IMR-90 (cell line): ENCODE results near the gene CLEC16A. TPM values are rescaled to one million over a fixed set of nuclear protein-coding genes. Genes with fewer than 3 reads are reported as not detected.

Experiments
- ATAC-seq: fragments of 200-7000 bp; cut with Tn5 transposase; 2 replicates; pipeline ENCODE4 v1.9.1; 2020; ENCODE audit warnings: low read depth, mild to moderate bottlenecking, moderate library complexity
- BruUV-seq: library from RNA; stranded (reverse); fragments of 400-500 nt; replicated peaks from 2 replicates; lab custom pipeline; 2021; lab: Mats Ljungman, UMichigan
- CTCF ChIA-PET: fragments of 300-600 bp; formaldehyde crosslinking; extraction: SDS; loops from one replicate; lab custom pipeline; 2021; ENCODE audit warnings: antibody characterized with exemption; lab: Yijun Ruan, JAX
- POLR2A ChIA-PET: fragments of 300-600 bp; sonication (Branson Sonifier 250); formaldehyde crosslinking; loops from one replicate; lab custom pipeline; 2022; ENCODE audit warnings: antibody characterized with exemption; ENCODE audit not compliant: unreplicated experiment; lab: Charles Lee
- DNase-seq: peaks from one replicate; pipeline ENCODE4 v3.0.0; 2013
- H2AFZ ChIP-seq: replicated peaks from 2 replicates; pipeline ENCODE3; 2013; ENCODE audit warnings: low read length, mild to moderate bottlenecking; ENCODE audit not compliant: poor library complexity
- H2AK5ac ChIP-seq: 2 replicates; pipeline ENCODE4 v1.6.1; 2013; ENCODE audit warnings: low read depth, low read length, inconsistent platforms
- H2AK9ac ChIP-seq: replicated peaks from 2 replicates; pipeline ENCODE3; 2013; ENCODE audit warnings: mild to moderate bottlenecking, low read depth, low read length, moderate library complexity; ENCODE audit not compliant: poor library complexity
- H2BK120ac ChIP-seq: 2 replicates; pipeline ENCODE4 v1.6.1; 2013; ENCODE audit warnings: low read depth, low read length, inconsistent platforms
- H2BK15ac ChIP-seq: 3 replicates; pipeline ENCODE4 v1.6.1; 2013; ENCODE audit warnings: low read depth, low read length, inconsistent platforms
- H2BK20ac ChIP-seq: 2 replicates; pipeline ENCODE4 v1.6.1; 2013; ENCODE audit warnings: low read depth, mild to moderate bottlenecking, inconsistent platforms, low read length, moderate library complexity
- H2BK5ac ChIP-seq: 2 replicates; pipeline ENCODE4 v1.6.1; 2013; ENCODE audit warnings: mild to moderate bottlenecking, low read depth, low read length, inconsistent platforms; ENCODE audit not compliant: poor library complexity, severe bottlenecking
- H3K14ac ChIP-seq: replicated peaks from 2 replicates; pipeline ENCODE4 v1.6.1; 2013; ENCODE audit warnings: low read depth, low read length, inconsistent platforms
- H3K18ac ChIP-seq: 2 replicates; pipeline ENCODE4 v1.6.1; 2013; ENCODE audit warnings: low read depth, low read length, control low read depth
- H3K23ac ChIP-seq: 2 replicates; pipeline ENCODE4 v1.6.1; 2013; ENCODE audit warnings: low read depth, low read length, inconsistent platforms
- H3K27ac ChIP-seq: 2 replicates; pipeline ENCODE4 v1.5.1; 2013; ENCODE audit warnings: mild to moderate bottlenecking, control low read depth, low read length; ENCODE audit not compliant: insufficient read depth
- H3K27me3 ChIP-seq: 2 replicates; pipeline ENCODE4 v1.6.1; 2013; ENCODE audit warnings: low read length; ENCODE audit not compliant: control insufficient read depth, insufficient read depth
- H3K36me3 ChIP-seq: 2 replicates; pipeline ENCODE4 v1.6.1; 2013; ENCODE audit warnings: low read length, mixed read lengths; ENCODE audit not compliant: control insufficient read depth, insufficient read depth
- H3K4ac ChIP-seq: 2 replicates; pipeline ENCODE4 v1.6.1; 2013; ENCODE audit warnings: low read depth, low read length, inconsistent platforms
- H3K4me1 ChIP-seq: 2 replicates; pipeline ENCODE4 v1.6.1; 2013; ENCODE audit warnings: low read length, mixed read lengths; ENCODE audit not compliant: control insufficient read depth, insufficient read depth
- H3K4me2 ChIP-seq: 2 replicates; pipeline ENCODE4 v1.6.1; 2013; ENCODE audit warnings: low read depth, mild to moderate bottlenecking, control low read depth, low read length, moderate library complexity
- H3K4me3 ChIP-seq: 2 replicates; pipeline ENCODE4 v1.5.1; 2013; ENCODE audit warnings: low read depth, mild to moderate bottlenecking, control low read depth, low read length, moderate library complexity; ENCODE audit not compliant: insufficient read depth
- H3K56ac ChIP-seq: 2 replicates; pipeline ENCODE4 v1.6.1; 2013; ENCODE audit warnings: low read length, inconsistent platforms; ENCODE audit not compliant: insufficient read depth; ENCODE audit errors: extremely low read depth
- H3K79me1 ChIP-seq, 2 experiments: 2 replicates each; pipeline ENCODE4 v1.6.1; 2013; ENCODE audit warnings: low read length in 2 of 2, inconsistent platforms in 1 of 2, low read depth in 1 of 2
- H3K9ac ChIP-seq: 2 replicates; pipeline ENCODE4 v1.6.1; 2013; ENCODE audit warnings: low read depth, low read length, control low read depth
- H3K9me1 ChIP-seq: 2 replicates; pipeline ENCODE4 v1.6.1; 2013; ENCODE audit warnings: low read length, inconsistent platforms; ENCODE audit not compliant: insufficient read depth
- H3K9me3 ChIP-seq: 2 replicates; pipeline ENCODE4 v1.6.1; 2013; ENCODE audit warnings: low read length; ENCODE audit not compliant: control insufficient read depth, insufficient read depth
- H4K20me1 ChIP-seq: 2 replicates; pipeline ENCODE4 v1.6.1; 2013; ENCODE audit warnings: low read length, inconsistent platforms; ENCODE audit not compliant: insufficient read depth
- H4K5ac ChIP-seq: 2 replicates; pipeline ENCODE4 v1.6.1; 2013; ENCODE audit warnings: mild to moderate bottlenecking, low read depth, low read length, control low read depth
- H4K8ac ChIP-seq, 2 experiments: 2 replicates each; pipeline ENCODE4 v1.6.1; 2013; ENCODE audit warnings: low read depth in 2 of 2, low read length in 2 of 2, control low read depth in 1 of 2, inconsistent platforms in 1 of 2
- H4K91ac ChIP-seq: 2 replicates; pipeline ENCODE4 v1.6.1; 2013; ENCODE audit warnings: low read depth, low read length, inconsistent platforms; ENCODE audit not compliant: insufficient read depth
- CEBPB ChIP-seq: IDR thresholded peaks from 2 replicates; pipeline ENCODE4 v1.6.1; 2012; ENCODE audit warnings: low read depth, low read length, improper control_type of control experiment
- CHD1 ChIP-seq: IDR thresholded peaks from 2 replicates; pipeline ENCODE4 v1.6.1; 2012; ENCODE audit warnings: low read depth, low read length, improper control_type of control experiment
- RFX5 ChIP-seq: IDR thresholded peaks from 2 replicates; pipeline ENCODE4 v1.8.0; 2012; ENCODE audit warnings: low read depth, mild to moderate bottlenecking, low read length, moderate library complexity
- SMC3 ChIP-seq: fragments of 150-350 bp; IDR thresholded peaks from 2 replicates; pipeline ENCODE4 v1.6.1; 2016; ENCODE audit warnings: low read depth, mild to moderate bottlenecking, antibody characterized with exemption, low read length, moderate library complexity
- WGBS, 2 experiments: methylation state at CpG; one replicate each; pipeline versions ENCODE4 v1.1.5 to v1.1.7; 2013; ENCODE audit warnings: missing lambda C conversion rate in 2 of 2; ENCODE audit not compliant: insufficient read length in 1 of 2; ENCODE audit errors: extremely low coverage in 2 of 2; 5-methylcytosine and 5-hydroxymethylcytosine counted together
- dilution Hi-C: fragments of 300-500 bp; cut with HindIII; formaldehyde crosslinking; loops from one replicate; pipeline ENCODE4 v1.14.3; 2018; ENCODE audit warnings: low sequenced_read_pairs; ENCODE audit not compliant: unreplicated experiment
- in situ Hi-C: fragments of 300-500 bp; cut with MboI; formaldehyde crosslinking; loops from 3 replicates; pipeline ENCODE4 v1.14.3; 2019; ENCODE audit warnings: low sequenced_read_pairs, inconsistent platforms, mixed read lengths
- intact Hi-C: fragments of 100-400 bp; cut with micrococcal nuclease; formaldehyde crosslinking; loops from 2 replicates; pipeline ENCODE4 v1.10.0; 2022
- polyA plus RNA-seq, 3 experiments: library from polyadenylated mRNA; depleted of rRNA; stranded (reverse); fragments of >200 nt; gene quantifications; 2 replicates each; pipeline ENCODE4 v1.2.3, GENCODE V29; 2012; ENCODE audit warnings: low replicate concordance in 1 of 3
- total RNA-seq: library from RNA; depleted of rRNA; stranded (reverse); fragments of >200 nt; gene quantifications from 2 replicates; pipeline ENCODE4 v1.2.3, GENCODE V29; 2012

The CLEC16A gene
- total and polyA plus RNA-seq, 2 of the 4 experiments (the other 2 are of a cell fraction) = 15.9 to 16.5 TPM

- CTCF ChIA-PET = no interaction called here
- Histone ChIP-seq H3K36me3 (peaks cover 29% of the 10 kb centered on the region), H2AFZ (no peak overlapping the region), H2AK9ac (no peak overlapping the region), H2BK15ac (no peak overlapping the region), H3K27me3 (no peaks in the 10 kb centered on the region), H4K5ac (no peak overlapping the region), H3K9me1 (peaks cover 16% of the 10 kb centered on the region), H2BK20ac (no peak overlapping the region), H3K14ac (no peak overlapping the region), H3K27ac (no peak overlapping the region), H3K18ac (no peak overlapping the region), H3K9ac (no peak overlapping the region), H4K8ac (no peak overlapping the region), H3K79me1 (peaks cover 31 to 77% of the 10 kb centered on the region in 2 experiments), H3K56ac (no peak overlapping the region), H2BK120ac (no peak overlapping the region), H3K4me3 (no peak overlapping the region), H4K91ac (no peak overlapping the region), H3K4ac (no peak overlapping the region), H4K20me1 (peaks cover 78% of the 10 kb centered on the region), H3K4me1 (peaks cover 6% of the 10 kb centered on the region), H3K23ac (no peak overlapping the region), H3K9me3 (no peaks in the 10 kb centered on the region), H3K4me2 (no peak overlapping the region), H2AK5ac (no peak overlapping the region), H2BK5ac (no peak overlapping the region)
- in situ Hi-C loops (loop anchor here (25.0 kb wide), 1 partner anchor 1821 kb away; no protein-coding TSS in a partner anchor), intact Hi-C loops (no loop called here), dilution Hi-C loops (no loop called here)
- no peak for TF ChIP-seq CEBPB
- no peak for TF ChIP-seq SMC3
- TF ChIP-seq CHD1 = no peak
- TF ChIP-seq RFX5 = no peak
- ATAC-seq (peak; percentile 32), DNase-seq (no peak)
- 92% methylated on average over 3 of the region's 11 CpGs; no CpG with 5 or more reads in 1 of the 2 experiments for WGBS, 2 experiments
- no TSS peak for BruUV-seq
- POLR2A ChIA-PET = no interaction called here
Measured at GRCh38 chr16:10932959-10933710, 11.2 kb upstream of the CLEC16A start.
